NCI-H128 (cell line): ENCODE data around the gene SDC1.

Experiments
- DNase-seq: peaks from one replicate; lab custom pipeline; 2025; ENCODE audit not compliant: unreplicated experiment; lab: John Stamatoyannopoulos, UW

SDC1 gene

DNA sequence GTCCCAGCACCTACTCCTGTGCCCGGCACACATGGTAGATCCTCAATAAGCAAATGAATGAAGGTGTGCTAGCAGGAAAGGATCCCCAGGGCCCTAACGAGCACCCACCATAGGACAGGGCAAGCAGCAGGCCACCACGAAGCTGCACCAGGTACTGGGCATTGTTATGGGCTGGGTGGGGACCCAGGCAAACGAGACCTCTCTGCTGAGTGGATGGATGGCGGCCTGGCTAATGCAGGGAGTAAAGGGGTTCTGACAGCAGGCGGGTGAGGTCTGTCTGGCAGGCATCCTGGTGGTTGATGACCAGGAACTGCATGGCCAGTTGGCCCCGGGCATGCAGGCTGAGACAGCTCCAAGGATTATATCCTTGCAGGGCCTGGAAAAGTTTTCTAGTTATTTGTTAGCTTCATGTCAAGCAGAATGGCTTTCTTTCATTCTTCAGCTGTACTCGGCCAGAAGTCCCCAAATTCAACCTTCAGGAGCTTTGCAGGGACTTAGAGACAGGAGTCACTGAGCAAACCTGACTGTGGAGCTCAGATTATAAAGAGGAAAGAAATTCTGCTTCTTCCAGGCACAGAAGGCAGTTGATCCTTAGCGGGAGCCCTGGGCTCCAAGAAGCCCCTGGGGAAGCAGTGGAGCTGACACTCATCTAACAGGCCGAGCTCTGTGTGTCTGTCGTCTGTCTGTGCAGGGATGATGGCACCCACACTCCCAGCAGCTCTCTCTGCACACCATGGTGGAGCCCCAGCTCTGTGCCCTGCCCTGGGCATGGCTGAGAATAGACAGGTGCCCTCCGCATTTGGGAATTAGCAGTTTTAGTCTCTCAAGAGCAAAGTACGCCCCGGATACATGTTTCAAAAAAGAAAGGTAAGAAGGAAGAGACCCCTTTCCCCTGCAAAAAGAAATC lies 51.2 kb downstream of the SDC1 start:
- DNase-seq = no peak

DNA sequence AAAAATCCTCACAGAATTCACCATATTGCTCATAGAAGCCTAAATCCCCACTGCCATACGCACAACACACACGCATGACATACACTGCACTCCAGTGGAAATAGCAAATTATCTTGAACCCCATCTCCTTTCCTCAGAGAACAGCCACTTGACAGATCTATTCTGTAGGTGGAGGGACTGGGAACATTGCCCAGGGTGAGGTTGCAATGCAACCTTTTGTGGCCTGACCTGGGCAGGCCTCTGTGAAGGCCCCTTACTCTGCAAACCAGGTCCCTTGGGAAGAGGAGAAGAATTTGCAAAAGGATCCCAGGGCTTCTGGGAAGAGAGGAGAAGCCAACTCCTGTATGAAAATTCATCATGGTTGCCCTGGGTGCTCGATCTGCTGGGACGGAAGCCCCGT lies 51.9 kb downstream of the SDC1 start:
- DNase-seq = no peak

GRCh38 chr2:20172273-20173055 lies 52.5 kb downstream of the SDC1 start:
- no peak for DNase-seq

DNA sequence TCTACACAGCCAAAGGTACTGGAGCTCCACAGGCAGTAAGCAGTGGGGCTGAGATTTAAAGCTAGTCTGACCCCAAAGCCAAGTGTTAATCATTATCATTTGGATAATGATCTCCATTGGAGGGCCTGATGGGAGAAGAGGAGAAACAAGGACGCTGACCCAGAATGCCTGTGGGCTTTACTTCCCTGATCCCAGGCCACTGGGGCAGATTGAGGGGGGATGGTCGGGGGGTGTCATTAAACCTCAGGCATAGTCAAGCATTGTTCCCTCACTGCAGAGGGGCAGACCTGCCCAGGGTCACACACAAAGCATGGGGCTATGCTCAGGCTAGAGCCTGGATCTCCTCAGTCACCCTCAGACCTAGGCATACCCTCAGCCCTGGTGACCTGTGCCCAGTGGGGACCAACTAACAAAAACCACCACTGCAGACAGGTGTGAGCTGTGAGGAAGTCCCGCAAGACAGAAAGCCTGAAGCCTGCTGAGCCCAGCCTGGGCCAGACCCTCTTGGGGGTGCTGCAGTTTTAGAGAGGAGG lies 53.4 kb downstream of the SDC1 start:
- no peak for DNase-seq

DNA sequence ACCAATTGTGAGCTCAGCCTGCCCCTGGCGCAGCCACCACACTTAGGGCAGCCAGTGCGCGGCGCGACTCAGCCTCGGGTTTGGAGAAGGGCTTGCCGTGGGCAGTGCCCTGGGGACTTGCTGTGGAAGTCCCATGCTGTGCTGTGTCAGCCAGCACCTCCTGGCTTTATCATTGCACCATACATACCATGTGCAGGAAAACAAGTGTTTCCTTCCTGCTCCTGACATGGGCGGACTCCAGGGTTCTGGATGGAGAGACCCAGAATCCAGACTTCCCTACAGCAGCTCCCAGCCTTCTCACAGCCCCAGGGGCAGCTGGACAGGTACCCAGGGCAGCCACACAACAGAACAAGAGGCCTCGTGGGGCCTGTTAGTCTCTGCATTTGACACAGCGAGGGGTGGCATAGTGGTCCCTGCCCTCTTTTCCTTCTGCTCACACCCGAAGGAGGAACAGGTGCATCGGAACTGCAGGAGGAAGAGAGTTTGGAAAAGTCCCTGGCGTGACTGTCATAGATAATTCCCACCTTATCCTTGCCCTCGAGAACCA lies 54.2 kb downstream of the SDC1 start:
- no peak for DNase-seq

- no peak for DNase-seq
Observed at GRCh38 chr2:20169796-20170703, 54.9 kb downstream of the SDC1 start.

- DNase-seq = no peak
Observed at GRCh38 chr2:20168727-20169696, 55.9 kb downstream of the SDC1 start.

- no peak for DNase-seq
Observed at GRCh38 chr2:20168048-20168726, 56.7 kb downstream of the SDC1 start.

GRCh38 chr2:20167356-20167755 lies 57.6 kb downstream of the SDC1 start:
- no peak for DNase-seq

GRCh38 chr2:20165677-20166509 lies 59.0 kb downstream of the SDC1 start:
- no peak for DNase-seq

- no peak for DNase-seq
Observed at GRCh38 chr2:20164734-20165478, 60.0 kb downstream of the SDC1 start.

- DNase-seq = no peak
Observed at GRCh38 chr2:20164061-20164733, 60.7 kb downstream of the SDC1 start.

GRCh38 chr2:20159411-20160070 lies 65.4 kb downstream of the SDC1 start:
- no peak for DNase-seq

GRCh38 chr2:20157193-20157891 lies 67.6 kb downstream of the SDC1 start:
- no peak for DNase-seq

GRCh38 chr2:20156836-20157192 lies 68.1 kb downstream of the SDC1 start:
- DNase-seq = no peak
